CD4-positive, alpha-beta T cell (primary cell): ENCODE results near the gene CASP9. TPM values are rescaled to one million over a fixed set of nuclear protein-coding genes. Genes with fewer than 3 reads are reported as not detected.

Experiments
- ATAC-seq: fragments of 200-7000 bp; cut with Tn5 transposase; one replicate; pipeline ENCODE4 v1.10.0; 2022; ENCODE audit warnings: mild to moderate bottlenecking; ENCODE audit not compliant: poor library complexity
- CTCF ChIA-PET: fragments of 350-600 bp; sonication (Branson Sonifier 250); formaldehyde crosslinking; loops from one replicate; lab custom pipeline; 2021; ENCODE audit warnings: antibody characterized with exemption, inconsistent platforms; lab: Charles Lee
- POLR2A ChIA-PET: fragments of 350-600 bp; sonication (Branson Sonifier 250); formaldehyde crosslinking; loops from one replicate; lab custom pipeline; 2021; ENCODE audit warnings: antibody characterized with exemption, inconsistent platforms; lab: Charles Lee
- DNase-seq, 14 experiments: peaks; one replicate each; pipeline ENCODE4 v3.0.0-alpha.2; 2013 to 2020; ENCODE audit warnings: mixed read lengths in 2 of 14
- H3K27ac ChIP-seq, 2 donors: one replicate each; pipeline versions ENCODE4 v1.5.1 to v1.7.0; 2013; ENCODE audit warnings: low read length in 2 of 2, low read depth in 1 of 2, mild to moderate bottlenecking in 1 of 2
- H3K27me3 ChIP-seq, 2 experiments: 1 replicate in 1 of 2; 2 replicates in 1 of 2; pipeline versions ENCODE4 v1.6.1 to v1.7.0; 2013; ENCODE audit warnings: low read length in 2 of 2, control low read depth in 1 of 2, mild to moderate bottlenecking in 1 of 2, moderate library complexity in 1 of 2; ENCODE audit not compliant: insufficient read depth in 2 of 2, control insufficient read depth in 1 of 2
- H3K36me3 ChIP-seq: one replicate; pipeline ENCODE4 v1.6.1; 2013; ENCODE audit warnings: low read length, control low read depth; ENCODE audit not compliant: insufficient read depth
- H3K4me1 ChIP-seq: one replicate; pipeline ENCODE4 v1.6.1; 2013; ENCODE audit warnings: low read length, control low read depth; ENCODE audit not compliant: insufficient read depth
- H3K4me3 ChIP-seq: one replicate; pipeline ENCODE4 v1.5.1; 2013; ENCODE audit warnings: mild to moderate bottlenecking, low read length, moderate library complexity
- H3K9me3 ChIP-seq, 2 experiments: 1 replicate in 1 of 2; 2 replicates in 1 of 2; pipeline versions ENCODE4 v1.6.1 to v1.7.0; 2013; ENCODE audit warnings: low read length in 2 of 2, mild to moderate bottlenecking in 2 of 2, control low read depth in 1 of 2, moderate library complexity in 1 of 2; ENCODE audit not compliant: control insufficient read depth in 1 of 2, insufficient read depth in 1 of 2
- H3K27ac Mint-ChIP-seq: one replicate; pipeline ENCODE4 v1.8.0; 2020; ENCODE audit warnings: mixed read lengths
- H3K27me3 Mint-ChIP-seq: one replicate; pipeline ENCODE4 v1.8.0; 2021; ENCODE audit warnings: mixed read lengths
- H3K36me3 Mint-ChIP-seq: one replicate; pipeline ENCODE4 v1.8.0; 2021; ENCODE audit warnings: low read depth, mixed read lengths
- H3K4me1 Mint-ChIP-seq: one replicate; pipeline ENCODE4 v1.8.0; 2021; ENCODE audit warnings: low read depth, mixed read lengths
- H3K4me3 Mint-ChIP-seq: one replicate; pipeline ENCODE4 v1.8.0; 2020; ENCODE audit warnings: mild to moderate bottlenecking, mixed read lengths
- H3K9me3 Mint-ChIP-seq: one replicate; pipeline ENCODE4 v1.8.0; 2020; ENCODE audit warnings: mixed read lengths
- intact Hi-C, 2 experiments: fragments of 100-400 bp; cut with DNase I in 1 of 2; cut with micrococcal nuclease in 1 of 2; formaldehyde crosslinking; loops; one replicate each; pipeline versions ENCODE4 v1.15.1 to v1.9.0; 2023 to 2025; cut with DNase I, micrococcal nuclease
- total RNA-seq, 174 experiments: library from RNA in 2 of 174; stranded (reverse) in 2 of 174; gene quantifications; one replicate each; pipeline ENCODE4 v1.2.3 and lab custom pipeline; 2021 to 2026
- TF ChIP-seq, protein P1 (sequence below): fragments of 200-600 bp; IDR thresholded peaks from one replicate; pipeline ENCODE4 v1.8.0; 2022; ENCODE audit warnings: antibody characterized with exemption, mild to moderate bottlenecking

Gene CASP9
- total RNA-seq, 2 experiments from 2014 or later = 15.7 to 18.0 TPM

DNA sequence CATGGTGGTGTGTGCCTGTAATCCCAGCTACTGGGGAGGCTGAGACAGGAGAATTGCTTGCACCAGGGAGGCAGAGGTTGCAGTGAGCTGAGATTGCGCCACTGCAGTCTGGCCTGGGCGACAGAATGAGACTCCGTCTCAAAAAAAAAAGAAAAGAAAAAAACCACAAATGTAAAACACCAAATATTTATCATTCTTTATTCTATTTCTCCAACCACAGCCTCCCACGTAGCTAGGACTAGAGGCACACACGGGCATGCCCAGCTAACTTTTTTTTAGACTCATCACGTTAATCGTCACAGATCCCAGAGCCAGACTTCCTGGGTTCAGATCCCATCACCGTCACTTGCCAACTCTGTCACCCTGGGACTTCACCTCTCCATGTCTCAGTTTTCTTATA, 16.2 kb upstream of the CASP9 start:
- intact Hi-C loops = no loop called here
- Histone ChIP-seq H3K27me3 (no peaks in the 10 kb centered on the region), H3K4me3 (no peak overlapping the region), H3K36me3 (peaks cover 64% of the 10 kb centered on the region), H3K27ac (no peak overlapping the region), H3K4me1 (no peaks in the 10 kb centered on the region), H3K9me3 (no peaks in the 10 kb centered on the region)
- TF ChIP-seq, protein P1, sequence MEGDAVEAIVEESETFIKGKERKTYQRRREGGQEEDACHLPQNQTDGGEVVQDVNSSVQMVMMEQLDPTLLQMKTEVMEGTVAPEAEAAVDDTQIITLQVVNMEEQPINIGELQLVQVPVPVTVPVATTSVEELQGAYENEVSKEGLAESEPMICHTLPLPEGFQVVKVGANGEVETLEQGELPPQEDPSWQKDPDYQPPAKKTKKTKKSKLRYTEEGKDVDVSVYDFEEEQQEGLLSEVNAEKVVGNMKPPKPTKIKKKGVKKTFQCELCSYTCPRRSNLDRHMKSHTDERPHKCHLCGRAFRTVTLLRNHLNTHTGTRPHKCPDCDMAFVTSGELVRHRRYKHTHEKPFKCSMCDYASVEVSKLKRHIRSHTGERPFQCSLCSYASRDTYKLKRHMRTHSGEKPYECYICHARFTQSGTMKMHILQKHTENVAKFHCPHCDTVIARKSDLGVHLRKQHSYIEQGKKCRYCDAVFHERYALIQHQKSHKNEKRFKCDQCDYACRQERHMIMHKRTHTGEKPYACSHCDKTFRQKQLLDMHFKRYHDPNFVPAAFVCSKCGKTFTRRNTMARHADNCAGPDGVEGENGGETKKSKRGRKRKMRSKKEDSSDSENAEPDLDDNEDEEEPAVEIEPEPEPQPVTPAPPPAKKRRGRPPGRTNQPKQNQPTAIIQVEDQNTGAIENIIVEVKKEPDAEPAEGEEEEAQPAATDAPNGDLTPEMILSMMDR = no peak
- CTCF ChIA-PET = no interaction called here
- H3K27me3 Mint-ChIP-seq = no peaks in the 10 kb centered on the region
- POLR2A ChIA-PET = no interaction called here
- ATAC-seq (no peak), DNase-seq (no peak)
- H3K27ac Mint-ChIP-seq = no peak overlapping the region
- peaks cover 4% of the 10 kb centered on the region for H3K4me1 Mint-ChIP-seq
- H3K9me3 Mint-ChIP-seq = no peaks in the 10 kb centered on the region
- H3K4me3 Mint-ChIP-seq = no peak overlapping the region
- peaks cover 81% of the 10 kb centered on the region for H3K36me3 Mint-ChIP-seq

DNA sequence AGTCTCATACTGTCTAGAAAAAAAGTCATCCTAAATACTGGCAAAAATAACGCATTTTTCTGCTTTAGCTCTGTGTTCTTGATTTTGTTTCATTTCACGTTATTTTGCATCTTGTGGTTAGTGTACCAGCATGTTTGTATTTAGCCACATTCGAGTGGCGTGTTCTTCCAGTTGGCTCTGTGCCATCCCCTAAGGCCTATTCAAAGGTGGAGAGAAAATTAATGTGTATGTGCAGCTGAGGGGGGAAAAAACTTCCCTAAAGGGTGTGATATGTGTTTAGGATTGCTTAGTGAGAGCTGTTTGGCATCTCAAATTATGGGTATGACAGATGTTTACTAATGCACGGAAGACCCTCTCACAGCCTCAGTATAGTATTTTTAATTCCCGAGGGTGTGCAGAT, 14.8 kb upstream of the CASP9 start:
- Mint-ChIP-seq H3K4me1 (peaks cover 4% of the 10 kb centered on the region), H3K27me3 (no peaks in the 10 kb centered on the region), H3K4me3 (no peak overlapping the region), H3K27ac (no peak overlapping the region), H3K9me3 (no peaks in the 10 kb centered on the region), H3K36me3 (peaks cover 74% of the 10 kb centered on the region)
- CTCF ChIA-PET = no interaction called here
- H3K27me3 ChIP-seq = no peaks in the 10 kb centered on the region
- H3K4me1 ChIP-seq = no peaks in the 10 kb centered on the region
- TF ChIP-seq, protein P1 = no peak
- no peak for ATAC-seq
- H3K36me3 ChIP-seq = peaks cover 61% of the 10 kb centered on the region
- no peak for DNase-seq
- intact Hi-C loops = no loop called here
- no peak overlapping the region for H3K4me3 ChIP-seq
- POLR2A ChIA-PET = no interaction called here
- H3K9me3 ChIP-seq = no peaks in the 10 kb centered on the region
- H3K27ac ChIP-seq = no peak overlapping the region

DNA sequence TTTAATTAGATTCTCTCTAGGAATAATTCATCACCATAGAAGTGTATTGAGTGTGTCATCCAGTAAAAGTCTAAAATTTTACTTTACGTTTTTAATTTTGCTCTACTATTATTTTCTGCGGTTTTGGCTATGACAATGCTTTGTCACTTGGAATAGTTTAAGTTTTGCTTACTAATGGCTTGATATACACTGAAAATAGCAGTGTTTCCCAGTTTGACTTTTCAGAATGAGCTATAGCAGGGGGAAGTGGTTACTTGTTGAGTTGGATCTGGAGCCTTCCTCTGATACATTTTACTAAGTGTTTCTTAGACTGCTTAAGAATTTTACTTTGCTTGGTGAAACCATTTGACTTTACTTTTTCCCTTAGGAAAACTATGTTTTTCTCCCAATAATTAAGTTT, 7.7 kb upstream of the CASP9 start:
- ChIA-PET CTCF (interaction anchor here (0.6 kb wide), 1 partner anchor 1477 kb away, joined by 4 read pairs; no protein-coding TSS in a partner anchor), POLR2A (interaction anchor here (1.1 kb wide), 1 partner anchor 48 kb away, joined by 3 read pairs; no protein-coding TSS in a partner anchor)
- no peaks in the 10 kb centered on the region for H3K9me3 Mint-ChIP-seq
- H3K4me3 Mint-ChIP-seq = no peak overlapping the region
- DNase-seq (no peak), ATAC-seq (no peak)
- Histone ChIP-seq H3K36me3 (peaks cover 17% of the 10 kb centered on the region), H3K27ac (no peak overlapping the region), H3K9me3 (no peaks in the 10 kb centered on the region), H3K4me3 (no peak overlapping the region), H3K27me3 (no peaks in the 10 kb centered on the region), H3K4me1 (peaks cover 13% of the 10 kb centered on the region)
- H3K27me3 Mint-ChIP-seq = no peaks in the 10 kb centered on the region
- H3K27ac Mint-ChIP-seq = no peak overlapping the region
- peaks cover 22% of the 10 kb centered on the region for H3K4me1 Mint-ChIP-seq
- TF ChIP-seq, protein P1 = no peak
- peaks cover 44% of the 10 kb centered on the region for H3K36me3 Mint-ChIP-seq
- intact Hi-C loops = loop anchor here in 1 of 2 experiments (5.0 kb wide), 1 partner anchor 151 kb away; the partner anchor contains the start of gene PLEKHM2
